Femur (tissue), 1 donor: ENCODE measurements around the gene FAM110C.
"Not testable (repeated sequence)": the region's sequence is repeated elsewhere in the genome, so short reads cannot be mapped to it uniquely, and the experiment has no call there.

ENCODE experiments used
- DNase-seq: peaks from one replicate; pipeline ENCODE4 v3.0.0-alpha.2; 2017

Gene FAM110C, protein sequence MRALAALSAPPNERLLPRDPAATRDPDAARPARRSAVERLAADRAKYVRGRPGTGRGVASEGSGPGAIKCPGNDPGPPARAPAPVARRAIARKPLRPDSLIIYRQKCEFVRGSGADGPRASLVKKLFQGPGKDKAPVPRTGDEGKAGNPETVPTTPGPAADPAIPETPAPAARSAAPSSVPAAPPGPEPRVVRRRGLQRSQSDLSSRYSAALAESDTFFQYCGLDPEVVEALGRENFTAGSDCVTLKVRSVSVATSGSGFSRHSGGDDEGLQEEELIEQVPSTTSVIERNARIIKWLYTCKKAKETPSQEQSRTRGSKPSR

GRCh38 chr2:46471-47345 is at the start of gene FAM110C:
FAM110C (minus strand) TSS chr2:46505; CDS start chr2:46385, 120 bp downstream.
- DNase-seq = peak; percentile 76

GRCh38 chr2:92326-92725 is 46.0 kb upstream of the FAM110C start:
- DNase-seq = no peak

DNA sequence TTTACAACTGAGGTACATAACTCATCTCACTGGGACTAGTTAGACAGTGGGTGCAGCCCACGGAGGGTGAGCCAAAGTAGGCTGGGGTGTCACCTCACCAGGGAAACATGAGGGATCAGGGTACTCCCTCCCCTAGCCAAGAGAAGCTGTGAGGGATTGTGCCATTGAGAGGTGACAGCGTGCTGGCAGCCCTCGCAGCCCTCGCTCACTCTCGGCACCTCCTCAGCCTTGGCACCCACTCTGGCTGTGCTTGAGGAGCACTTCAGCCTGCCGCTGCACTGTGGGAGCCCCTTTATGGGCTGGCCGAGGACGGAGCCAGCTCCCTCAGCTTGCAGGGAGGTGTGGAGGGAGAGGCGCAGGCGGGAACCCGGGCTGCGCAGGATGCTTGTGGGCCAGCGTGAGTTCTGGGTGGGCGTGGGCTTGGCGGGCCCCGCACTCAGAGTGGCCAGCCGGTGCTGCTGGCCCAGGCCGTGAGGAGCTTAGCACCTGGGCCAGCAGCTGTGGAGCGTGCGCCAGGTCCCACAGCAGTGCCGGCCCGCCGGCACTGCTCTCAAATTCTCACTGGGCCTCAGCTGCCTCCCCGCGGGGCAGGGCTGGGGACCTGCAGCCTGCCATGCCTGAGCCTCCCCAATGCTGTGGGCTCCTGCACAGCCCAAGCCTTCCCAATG is 44.5 kb upstream of the FAM110C start:
- DNase-seq = no peak

DNA sequence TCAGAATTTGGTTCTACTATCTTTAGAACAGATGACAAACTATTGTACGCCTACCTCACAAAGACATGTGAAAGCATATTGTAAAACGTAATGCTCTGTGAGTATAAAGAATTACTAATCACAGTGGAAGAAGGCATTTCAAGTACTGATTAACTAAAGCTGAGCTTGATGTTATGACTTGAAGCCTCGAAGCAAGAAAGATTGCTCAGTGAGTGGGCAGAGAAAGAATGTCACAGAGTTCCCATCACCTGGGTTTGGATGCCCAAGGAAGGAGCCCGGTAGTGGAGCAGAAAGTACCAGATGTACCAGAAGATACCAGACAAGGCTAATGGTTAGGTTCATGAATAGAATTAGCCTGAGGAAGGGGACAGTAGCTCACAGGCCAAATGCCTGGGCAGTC is 39.5 kb upstream of the FAM110C start:
- DNase-seq = no peak

- DNase-seq = no peak
Measured at GRCh38 chr2:84121-84520, 37.8 kb upstream of the FAM110C start.

- DNase-seq = no peak
Measured at GRCh38 chr2:80971-81736, 34.8 kb upstream of the FAM110C start.

DNA sequence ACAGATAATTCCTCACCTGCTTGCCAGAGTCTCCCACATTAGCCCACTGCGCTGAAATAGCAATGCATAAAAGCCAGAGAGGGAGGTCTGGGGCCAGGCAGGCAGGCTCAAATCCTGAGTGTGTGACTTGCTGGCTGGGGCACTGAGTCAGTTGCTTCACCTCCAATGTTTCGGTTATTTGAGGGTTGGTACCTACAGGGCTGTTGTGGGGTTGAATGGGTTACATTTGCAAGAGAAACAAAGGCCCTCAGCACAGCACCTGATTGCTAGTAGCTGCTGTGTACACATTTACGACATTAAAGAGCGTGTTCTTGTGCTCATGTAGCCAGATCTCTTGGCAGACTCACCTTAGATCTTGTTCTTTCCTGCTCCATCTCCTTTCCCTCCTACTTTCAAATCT is 34.1 kb upstream of the FAM110C start:
- DNase-seq = no peak

- no peak for DNase-seq
Measured at GRCh38 chr2:71309-72035, 25.2 kb upstream of the FAM110C start.

- no peak for DNase-seq
Measured at GRCh38 chr2:69366-70344, 23.4 kb upstream of the FAM110C start.

DNA sequence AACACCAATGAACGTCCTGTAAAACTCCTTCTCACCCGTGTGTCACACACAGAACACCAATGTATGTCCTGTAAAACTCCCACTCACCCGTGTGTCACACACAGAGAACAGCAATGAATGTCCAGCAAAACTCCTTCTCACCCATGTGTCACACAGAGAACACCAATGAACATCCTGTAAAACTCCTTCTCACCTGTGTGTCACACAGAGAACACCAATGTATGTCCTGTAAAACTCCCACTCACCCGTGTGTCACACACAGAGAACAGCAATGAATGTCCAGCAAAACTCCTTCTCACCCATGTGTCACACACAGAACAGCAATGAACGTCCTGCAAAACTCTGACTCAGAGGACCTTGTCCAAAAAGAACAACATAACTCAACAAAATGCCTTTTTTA is 22.3 kb upstream of the FAM110C start:
- not testable (repeated sequence) for DNase-seq

GRCh38 chr2:66853-67252 is 20.5 kb upstream of the FAM110C start:
- DNase-seq = no peak

DNA sequence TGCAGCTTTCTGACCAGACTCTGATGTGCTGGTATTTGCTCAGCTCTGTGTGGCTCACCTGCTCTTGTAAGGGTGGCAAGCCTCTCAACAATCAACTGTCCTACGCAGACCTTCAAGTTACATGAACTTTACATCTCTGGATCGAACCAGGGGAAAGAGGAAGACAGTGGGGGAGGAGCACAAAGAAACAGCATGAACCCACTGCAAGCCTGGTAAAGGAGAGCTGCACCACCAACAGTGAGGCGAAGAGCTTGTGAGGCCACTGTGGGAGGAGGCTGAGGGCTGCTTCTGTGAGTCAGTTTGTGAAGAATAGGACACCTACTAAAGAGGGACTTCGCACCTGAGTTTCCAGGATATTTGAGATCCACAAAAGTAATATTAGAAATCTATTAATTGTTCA is 18.8 kb upstream of the FAM110C start:
- DNase-seq = no peak

DNA sequence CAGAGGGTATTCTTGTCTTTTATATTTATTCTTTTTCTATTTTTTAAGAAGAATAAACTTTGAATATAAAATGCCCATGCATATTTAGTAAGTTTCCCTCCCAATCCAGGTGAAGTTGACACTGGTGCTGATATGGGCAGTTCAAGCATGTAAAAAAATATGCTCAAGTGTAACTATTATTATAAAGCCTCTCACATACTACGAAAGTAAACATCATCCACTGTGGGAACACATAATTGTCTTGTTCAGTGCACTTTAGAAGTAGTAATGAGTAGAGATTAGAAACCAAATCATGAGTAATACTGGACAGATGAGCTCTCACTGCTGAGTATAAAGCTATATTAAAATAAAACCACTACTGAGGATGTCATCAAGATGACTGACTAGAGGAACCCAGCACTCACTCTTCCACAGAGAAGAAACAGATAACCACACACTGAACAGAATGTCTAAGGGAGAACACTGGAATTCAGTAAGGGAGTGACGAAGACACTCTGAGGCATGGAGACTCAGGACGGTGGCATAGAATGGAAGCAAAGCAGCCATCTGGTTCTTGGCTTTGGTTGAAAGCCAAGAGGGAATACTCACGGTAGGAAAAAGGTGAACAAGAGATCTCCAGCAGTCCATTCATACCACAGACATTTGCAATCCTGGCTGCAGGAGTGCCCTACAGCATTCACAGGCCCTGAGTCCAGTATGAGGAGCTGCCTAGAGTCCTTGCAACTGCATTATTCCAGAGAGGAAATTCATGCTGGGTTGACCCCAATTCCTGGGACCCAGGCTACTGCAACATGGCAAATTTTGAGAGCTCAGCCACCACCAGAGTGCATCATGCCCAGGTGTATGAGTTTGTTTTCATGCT is 9.5 kb upstream of the FAM110C start:
- no peak for DNase-seq

DNA sequence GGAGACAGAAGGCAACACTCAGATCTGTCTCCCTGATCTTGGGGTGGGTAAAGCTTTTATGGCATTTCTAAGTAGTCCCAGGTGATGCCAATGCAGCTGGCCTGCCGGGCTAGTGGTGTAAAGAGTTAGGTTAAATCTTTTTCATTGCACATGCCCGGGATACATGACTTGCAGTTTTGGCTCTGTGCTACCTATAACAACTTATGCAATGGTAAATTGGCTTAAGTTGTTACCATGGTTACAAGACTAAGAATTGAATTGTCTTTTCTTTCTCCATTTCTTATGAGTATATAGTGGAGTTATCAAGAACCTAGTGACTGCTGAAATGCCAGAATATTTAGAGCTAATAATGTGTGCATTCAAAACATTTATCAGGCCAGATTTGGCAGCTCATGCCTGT is 5.3 kb upstream of the FAM110C start:
- DNase-seq = no peak

- DNase-seq = no peak
Measured at GRCh38 chr2:47737-48136, 1.4 kb upstream of the FAM110C start.

GRCh38 chr2:47346-47725 is 1.0 kb upstream of the FAM110C start:
- DNase-seq = no peak

DNA sequence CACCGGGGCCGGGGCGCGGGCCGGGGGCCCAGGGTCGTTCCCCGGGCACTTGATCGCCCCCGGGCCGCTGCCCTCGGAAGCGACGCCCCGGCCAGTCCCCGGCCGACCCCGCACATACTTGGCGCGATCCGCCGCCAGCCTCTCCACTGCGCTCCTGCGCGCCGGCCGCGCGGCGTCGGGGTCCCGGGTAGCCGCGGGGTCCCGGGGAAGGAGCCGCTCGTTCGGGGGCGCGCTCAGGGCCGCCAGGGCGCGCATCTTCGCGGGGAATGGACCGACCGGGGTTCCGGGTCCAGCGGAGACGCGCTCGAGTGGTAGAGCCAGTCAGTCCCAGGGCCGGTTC is 204 bp downstream of the FAM110C start:
- DNase-seq = no peak

DNA sequence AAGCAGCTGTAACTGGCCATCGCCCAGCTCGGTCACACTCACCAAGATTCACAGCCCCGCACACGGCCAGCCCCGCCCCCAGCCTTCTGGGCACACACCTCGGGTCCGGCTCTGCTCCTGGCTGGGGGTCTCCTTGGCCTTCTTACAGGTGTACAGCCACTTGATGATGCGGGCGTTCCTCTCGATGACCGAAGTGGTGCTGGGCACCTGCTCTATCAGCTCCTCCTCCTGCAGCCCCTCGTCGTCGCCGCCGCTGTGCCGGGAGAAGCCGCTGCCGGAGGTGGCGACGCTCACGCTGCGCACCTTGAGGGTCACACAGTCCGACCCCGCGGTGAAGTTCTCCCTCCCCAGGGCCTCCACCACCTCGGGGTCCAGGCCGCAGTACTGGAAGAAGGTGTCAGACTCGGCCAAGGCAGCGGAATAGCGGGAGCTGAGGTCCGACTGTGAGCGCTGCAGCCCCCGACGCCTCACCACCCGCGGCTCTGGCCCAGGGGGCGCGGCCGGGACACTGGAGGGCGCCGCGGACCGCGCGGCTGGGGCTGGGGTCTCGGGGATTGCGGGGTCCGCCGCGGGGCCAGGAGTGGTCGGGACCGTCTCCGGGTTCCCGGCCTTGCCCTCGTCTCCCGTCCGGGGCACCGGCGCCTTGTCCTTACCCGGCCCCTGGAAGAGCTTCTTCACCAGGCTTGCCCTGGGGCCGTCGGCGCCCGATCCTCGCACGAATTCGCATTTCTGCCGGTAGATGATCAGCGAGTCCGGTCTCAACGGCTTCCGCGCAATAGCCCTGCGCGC is 769 bp downstream of the FAM110C start:
- DNase-seq = no peak

GRCh38 chr2:44748-45341 is 1.5 kb downstream of the FAM110C start:
- DNase-seq = no peak
